WTC11 (cell line): ENCODE results near the gene PLEKHO2.

ENCODE experiments used
- ARID4B ChIP-seq: sonication (generic); formaldehyde crosslinking; IDR thresholded peaks from 2 replicates; pipeline ENCODE4 v1.8.0; 2023; ENCODE audit warnings: missing genetic modification reagents, mild to moderate bottlenecking, borderline replicate concordance
- CDX4 ChIP-seq: fragments of 250-450 bp; sonication (Bioruptor Pico); IDR thresholded peaks from 2 replicates; pipeline ENCODE4 v1.9.0; 2021; ENCODE audit warnings: moderate library complexity, mild to moderate bottlenecking, inconsistent platforms, borderline replicate concordance
- CTCF ChIP-seq: fragments of 200-600 bp; IDR thresholded peaks from 2 replicates; pipeline ENCODE4 v1.8.0; 2022; ENCODE audit warnings: antibody characterized with exemption
- ELF4 ChIP-seq: sonication (generic); formaldehyde crosslinking; IDR thresholded peaks from 2 replicates; pipeline ENCODE4 v1.8.1; 2022; ENCODE audit warnings: low read depth, mild to moderate bottlenecking, moderate library complexity, missing genetic modification reagents
- ESRRA ChIP-seq: sonication (generic); formaldehyde crosslinking; IDR thresholded peaks from 2 replicates; pipeline ENCODE4 v1.8.1; 2022; ENCODE audit warnings: mild to moderate bottlenecking, missing genetic modification reagents, borderline replicate concordance
- FOXJ3 ChIP-seq: sonication (generic); formaldehyde crosslinking; IDR thresholded peaks from 2 replicates; pipeline ENCODE4 v1.9.0; 2021; ENCODE audit warnings: missing genetic modification reagents, mild to moderate bottlenecking, borderline replicate concordance
- GTF2I ChIP-seq: fragments of 250-450 bp; sonication (Bioruptor Pico); conservative IDR thresholded peaks from 2 replicates; pipeline ENCODE4 v1.4.0; 2021; ENCODE audit warnings: mild to moderate bottlenecking
- MAX ChIP-seq: sonication (generic); formaldehyde crosslinking; IDR thresholded peaks from 2 replicates; pipeline ENCODE4 v1.8.0; 2022; ENCODE audit warnings: mild to moderate bottlenecking, missing genetic modification reagents
- NFE2L1 ChIP-seq: sonication (generic); formaldehyde crosslinking; IDR thresholded peaks from 2 replicates; pipeline ENCODE4 v1.8.1; 2023; ENCODE audit warnings: missing genetic modification reagents
- RELA ChIP-seq: sonication (generic); formaldehyde crosslinking; IDR thresholded peaks from 2 replicates; pipeline ENCODE4 v1.8.1; 2022; ENCODE audit warnings: missing genetic modification reagents, mild to moderate bottlenecking, borderline replicate concordance
- SMAD3 ChIP-seq: sonication (generic); formaldehyde crosslinking; IDR thresholded peaks from 2 replicates; pipeline ENCODE4 v1.8.0; 2022; ENCODE audit warnings: missing genetic modification reagents, mild to moderate bottlenecking, borderline replicate concordance
- STAT6 ChIP-seq: sonication (generic); formaldehyde crosslinking; conservative IDR thresholded peaks from 2 replicates; pipeline ENCODE4 v1.8.1; 2023; ENCODE audit warnings: mild to moderate bottlenecking, low read depth, missing genetic modification reagents, moderate library complexity

- no peak for TF ChIP-seq CTCF
- no peak for TF ChIP-seq CDX4
- no peak for TF ChIP-seq STAT6 (CRISPR knock-in tag)
- no peak for TF ChIP-seq SMAD3
- TF ChIP-seq GTF2I: no peak
- no peak for TF ChIP-seq MAX (CRISPR knock-in tag)
- no peak for TF ChIP-seq ELF4 (CRISPR knock-in tag)
- TF ChIP-seq FOXJ3: no peak
- TF ChIP-seq ESRRA (CRISPR knock-in tag): no peak
- no peak for TF ChIP-seq ARID4B (CRISPR knock-in tag)
- no peak for TF ChIP-seq RELA (CRISPR knock-in tag)
- TF ChIP-seq NFE2L1 (CRISPR knock-in tag): no peak
Measured at GRCh38 chr15:64905941-64906340, 64.2 kb downstream of the PLEKHO2 start.
